ENCODE data around the gene PPP2R5C. TPM values are rescaled to one million over a fixed set of nuclear protein-coding genes. Genes with fewer than 3 reads are reported as not detected.

The PPP2R5C gene
- total RNA-seq, 1 experiment from 2014 or later, result 93.0 TPM

- no peak overlapping the region for H4K5ac ChIP-seq (ENCODE audit: insufficient read length, low read depth, low read length)
- no peak overlapping the region for H2BK120ac ChIP-seq (ENCODE audit: low read depth, low read length, poor library complexity, severe bottlenecking)
- H4K91ac ChIP-seq (ENCODE audit: insufficient read length, low read depth, low read length), result no peak overlapping the region
- H4K20me1 ChIP-seq (ENCODE audit: control insufficient read depth, insufficient read depth, insufficient read length), result no peaks in the 10 kb centered on the region
- no peak overlapping the region for H2BK20ac ChIP-seq (ENCODE audit: low read depth, low read length, poor library complexity, severe bottlenecking)
- DNase-seq, result no peak
- H3T11ph ChIP-seq (ENCODE audit: low read length), result no peak overlapping the region
- no peak overlapping the region for H3K4ac ChIP-seq (ENCODE audit: low read depth, low read length)
- H3K4me1 ChIP-seq (ENCODE audit: insufficient read depth, low read length), result no peaks in the 10 kb centered on the region
- Mint-ChIP-seq H3K9me3 (no peaks in the 10 kb centered on the region), H3K27ac (no peak overlapping the region), H3K4me1 (no peaks in the 10 kb centered on the region), H3K27me3 (ENCODE audit: low read depth) (no peaks in the 10 kb centered on the region; the same call in none of the 2 replicates), H3K36me3 (ENCODE audit: insufficient read depth in 1 of 3, low read depth in 3 of 3) (no peaks in the 10 kb centered on the region), H3K4me3 (no peak overlapping the region)
- no peak overlapping the region for H2AK5ac ChIP-seq (ENCODE audit: insufficient read length, low read length)
- TF ChIP-seq CTCF (conservative IDR thresholded peaks at IDR 0.05), result no peak
- H2AFZ ChIP-seq (ENCODE audit: low read length), result no peak overlapping the region
- H3K14ac ChIP-seq (ENCODE audit: insufficient read depth, low read length), result no peak overlapping the region
- H3K79me2 ChIP-seq (ENCODE audit: insufficient read depth, low read length), result no peaks in the 10 kb centered on the region
- H3K23ac ChIP-seq (ENCODE audit: insufficient read length, low read depth, low read length), result no peak overlapping the region
- WGBS (ENCODE audit: extremely low coverage, insufficient read length, low lambda C conversion rate), result no CpG with 5 or more reads among the region's 5 CpGs
- no peak overlapping the region for H3K9ac ChIP-seq (ENCODE audit: extremely low read depth, insufficient read length, low read length)
- H3K56ac ChIP-seq (ENCODE audit: insufficient read length, low read depth, low read length), result no peak overlapping the region
- no peak overlapping the region for H2BK12ac ChIP-seq (ENCODE audit: insufficient read length, low read depth, low read length)
- no peak overlapping the region for H2BK5ac ChIP-seq (ENCODE audit: insufficient read length, low read length)
- H4K8ac ChIP-seq (replicated peaks; ENCODE audit: insufficient read length, low read depth, low read length), result no peak overlapping the region
- no peak overlapping the region for H3K18ac ChIP-seq (ENCODE audit: insufficient read length, low read depth, low read length)
- no peaks in the 10 kb centered on the region for H3K23me2 ChIP-seq (ENCODE audit: insufficient read length, low read depth, low read length, poor library complexity, severe bottlenecking)
- no peaks in the 10 kb centered on the region for H3K27me3 ChIP-seq (ENCODE audit: insufficient read depth, low read length)
- H2BK15ac ChIP-seq (ENCODE audit: low read depth, low read length), result no peak overlapping the region
- no peaks in the 10 kb centered on the region for H3K9me3 ChIP-seq (ENCODE audit: control insufficient read depth, low read depth, low read length)
- no peaks in the 10 kb centered on the region for H3K79me1 ChIP-seq (ENCODE audit: insufficient read depth, low read depth, low read length, poor library complexity, severe bottlenecking)
- H3K4me2 ChIP-seq (ENCODE audit: insufficient read depth, insufficient read length, low read length), result no peak overlapping the region
- H3K27ac ChIP-seq (ENCODE audit: insufficient read length, low read depth, low read length), result no peak overlapping the region
Observed at GRCh38 chr14:101791919-101792572, 30.5 kb downstream of the PPP2R5C start.
